ENCODE measurements around the gene ASB11.

GRCh38 chrX:15298201-15298600, 17.2 kb downstream of the ASB11 start:
- TF ChIP-seq, protein P1, sequence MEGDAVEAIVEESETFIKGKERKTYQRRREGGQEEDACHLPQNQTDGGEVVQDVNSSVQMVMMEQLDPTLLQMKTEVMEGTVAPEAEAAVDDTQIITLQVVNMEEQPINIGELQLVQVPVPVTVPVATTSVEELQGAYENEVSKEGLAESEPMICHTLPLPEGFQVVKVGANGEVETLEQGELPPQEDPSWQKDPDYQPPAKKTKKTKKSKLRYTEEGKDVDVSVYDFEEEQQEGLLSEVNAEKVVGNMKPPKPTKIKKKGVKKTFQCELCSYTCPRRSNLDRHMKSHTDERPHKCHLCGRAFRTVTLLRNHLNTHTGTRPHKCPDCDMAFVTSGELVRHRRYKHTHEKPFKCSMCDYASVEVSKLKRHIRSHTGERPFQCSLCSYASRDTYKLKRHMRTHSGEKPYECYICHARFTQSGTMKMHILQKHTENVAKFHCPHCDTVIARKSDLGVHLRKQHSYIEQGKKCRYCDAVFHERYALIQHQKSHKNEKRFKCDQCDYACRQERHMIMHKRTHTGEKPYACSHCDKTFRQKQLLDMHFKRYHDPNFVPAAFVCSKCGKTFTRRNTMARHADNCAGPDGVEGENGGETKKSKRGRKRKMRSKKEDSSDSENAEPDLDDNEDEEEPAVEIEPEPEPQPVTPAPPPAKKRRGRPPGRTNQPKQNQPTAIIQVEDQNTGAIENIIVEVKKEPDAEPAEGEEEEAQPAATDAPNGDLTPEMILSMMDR (conservative IDR thresholded peaks at IDR 0.05 in 1 of 2, IDR thresholded peaks at IDR 0.05 in 1 of 2; ENCODE audit: extremely low read depth in 1 of 2, insufficient read depth in 1 of 2, low read depth in 1 of 2, low read length in 2 of 2) = no peak
- TF ChIP-seq EZH2 (IDR thresholded peaks at IDR 0.05; ENCODE audit: borderline replicate concordance, low read length) = no peak

All from mammary epithelial cell (primary cell).